ACC112 (cell line): ENCODE data around the gene SELENOT.

Experiments
- H2AFZ ChIP-seq: fragments of 200-600 bp; sonication (generic); one replicate; pipeline ENCODE4 v1.6.0; 2017; ENCODE audit warnings: antibody characterized with exemption, low read length; ENCODE audit not compliant: unreplicated experiment
- H3K27ac ChIP-seq: fragments of 200-600 bp; sonication (generic); 2 replicates; pipeline ENCODE4 v1.5.1; 2014; ENCODE audit warnings: low read depth, mild to moderate bottlenecking, antibody characterized with exemption, low read length, moderate library complexity
- H3K27me3 ChIP-seq: fragments of 200-600 bp; sonication (generic); 2 replicates; pipeline ENCODE4 v1.6.1; 2014; ENCODE audit warnings: mild to moderate bottlenecking, antibody characterized with exemption, low read length, moderate library complexity, mixed read lengths; ENCODE audit not compliant: insufficient read depth
- H3K36me3 ChIP-seq: fragments of 200-600 bp; sonication (generic); 2 replicates; pipeline ENCODE4 v1.6.1; 2016; ENCODE audit warnings: mild to moderate bottlenecking, antibody characterized with exemption, low read length, moderate library complexity, mixed read lengths; ENCODE audit not compliant: insufficient read depth
- H3K4me1 ChIP-seq: fragments of 200-600 bp; sonication (generic); one replicate; pipeline ENCODE4 v1.6.1; 2016; ENCODE audit warnings: low read length, mixed read lengths; ENCODE audit not compliant: insufficient read depth, unreplicated experiment, control insufficient read depth
- H3K4me3 ChIP-seq: fragments of 200-600 bp; sonication (generic); 2 replicates; pipeline ENCODE4 v1.5.1; 2014; ENCODE audit warnings: mild to moderate bottlenecking, low read depth, low read length
- H3K79me2 ChIP-seq: fragments of 200-600 bp; sonication (generic); one replicate; pipeline ENCODE4 v1.6.0; 2016; ENCODE audit warnings: low read length; ENCODE audit not compliant: control insufficient read depth, unreplicated experiment, insufficient read depth

Gene SELENOT

GRCh38 chr3:150603153-150603979 is at the start of gene SELENOT:
TSS of gene SELENOT (plus strand) at chr3:150603321. CDS start at chr3:150603363, 42 bp downstream.
- H3K4me3 ChIP-seq, result peak within 1 kb of the TSS; percentile 96
- peaks cover 3% of the 10 kb centered on the region; the same call in 1 of the 2 replicates for H3K36me3 ChIP-seq
- H2AFZ ChIP-seq, result peak within 1 kb of the TSS; percentile 91
- H3K79me2 ChIP-seq, result peaks cover 73% of the 10 kb centered on the region
- peak within 1 kb of the TSS; percentile 85 for H3K27ac ChIP-seq
- peaks cover 42% of the 10 kb centered on the region for H3K4me1 ChIP-seq
- no peaks in the 10 kb centered on the region for H3K27me3 ChIP-seq

GRCh38 chr3:150555859-150556436 is 47.2 kb upstream of the SELENOT start:
- Histone ChIP-seq H3K27me3 (no peaks in the 10 kb centered on the region), H3K36me3 (peaks cover 34% of the 10 kb centered on the region), H3K27ac (no peak overlapping the region), H3K4me1 (no peaks in the 10 kb centered on the region), H2AFZ (no peak overlapping the region), H3K79me2 (peaks cover 54% of the 10 kb centered on the region), H3K4me3 (no peak overlapping the region)

GRCh38 chr3:150556792-150557191 is 46.3 kb upstream of the SELENOT start:
- H3K36me3 ChIP-seq, result peaks cover 34% of the 10 kb centered on the region

GRCh38 chr3:150557725-150558124 is 45.4 kb upstream of the SELENOT start:
- Histone ChIP-seq H3K4me1 (no peaks in the 10 kb centered on the region), H2AFZ (no peak overlapping the region), H3K4me3 (no peak overlapping the region), H3K27me3 (no peaks in the 10 kb centered on the region), H3K27ac (no peak overlapping the region), H3K79me2 (peaks cover 45% of the 10 kb centered on the region), H3K36me3 (peaks cover 30% of the 10 kb centered on the region)

More at GRCh38 chr3:150556792-150557191, 46.3 kb upstream of the SELENOT start:
- peaks cover 51% of the 10 kb centered on the region for H3K79me2 ChIP-seq
- no peaks in the 10 kb centered on the region for H3K27me3 ChIP-seq
- no peaks in the 10 kb centered on the region for H3K4me1 ChIP-seq
- no peak overlapping the region for H2AFZ ChIP-seq
- no peak overlapping the region for H3K27ac ChIP-seq
- no peak overlapping the region for H3K4me3 ChIP-seq

- H3K27me3 ChIP-seq, result no peaks in the 10 kb centered on the region
- peaks cover 11% of the 10 kb centered on the region for H3K79me2 ChIP-seq
- no peak overlapping the region for H2AFZ ChIP-seq
- H3K4me3 ChIP-seq, result no peak overlapping the region
- no peak overlapping the region for H3K27ac ChIP-seq
- no peaks in the 10 kb centered on the region for H3K4me1 ChIP-seq
- peaks cover 42% of the 10 kb centered on the region for H3K36me3 ChIP-seq
Observed at GRCh38 chr3:150564243-150564642, 38.9 kb upstream of the SELENOT start.

DNA sequence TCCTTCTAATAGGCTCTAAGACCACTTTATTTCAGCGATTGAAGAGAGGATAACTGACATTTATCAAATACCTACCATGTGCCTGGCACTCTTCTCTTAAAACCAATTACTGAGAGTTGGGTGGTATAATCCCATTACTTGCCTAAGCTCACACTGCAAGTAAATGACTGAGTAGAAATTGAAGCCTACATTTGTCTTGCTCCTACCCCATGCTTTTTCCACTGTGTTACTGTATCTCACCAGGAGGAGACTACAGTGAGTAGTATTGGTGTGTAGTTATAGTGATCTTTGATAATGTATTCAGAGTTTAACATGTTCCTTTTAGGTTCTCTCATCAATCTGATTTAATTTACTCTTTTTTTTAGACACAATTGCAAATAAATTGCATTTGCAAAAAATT is 35.8 kb upstream of the SELENOT start:
- Histone ChIP-seq H3K36me3 (peaks cover 48% of the 10 kb centered on the region), H2AFZ (no peak overlapping the region), H3K27me3 (no peaks in the 10 kb centered on the region), H3K79me2 (peaks cover 3% of the 10 kb centered on the region), H3K27ac (no peak overlapping the region), H3K4me1 (no peaks in the 10 kb centered on the region), H3K4me3 (no peak overlapping the region)

DNA sequence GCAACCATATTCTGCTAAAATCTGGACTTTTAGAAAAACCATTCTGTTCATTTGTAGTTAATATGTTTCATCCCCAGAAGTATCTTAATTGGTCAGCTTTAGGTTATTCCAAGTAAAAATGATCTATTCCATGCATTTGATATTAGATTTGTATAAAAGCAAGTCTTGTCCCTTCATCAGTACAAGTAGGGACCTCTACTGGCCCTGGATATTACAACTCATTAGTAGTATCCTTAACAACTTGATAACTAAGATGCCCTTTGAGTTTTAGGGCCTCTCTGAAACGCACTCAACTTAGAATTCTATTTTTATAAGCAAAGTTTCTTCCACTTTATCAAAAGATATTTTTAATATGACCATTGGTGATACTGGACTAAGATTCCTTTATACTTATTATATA is 25.3 kb upstream of the SELENOT start:
- Histone ChIP-seq H3K27ac (no peak overlapping the region), H3K4me3 (no peak overlapping the region), H3K79me2 (peaks cover 4% of the 10 kb centered on the region), H3K4me1 (no peaks in the 10 kb centered on the region), H3K27me3 (no peaks in the 10 kb centered on the region), H3K36me3 (peaks cover 16% of the 10 kb centered on the region), H2AFZ (no peak overlapping the region)

DNA sequence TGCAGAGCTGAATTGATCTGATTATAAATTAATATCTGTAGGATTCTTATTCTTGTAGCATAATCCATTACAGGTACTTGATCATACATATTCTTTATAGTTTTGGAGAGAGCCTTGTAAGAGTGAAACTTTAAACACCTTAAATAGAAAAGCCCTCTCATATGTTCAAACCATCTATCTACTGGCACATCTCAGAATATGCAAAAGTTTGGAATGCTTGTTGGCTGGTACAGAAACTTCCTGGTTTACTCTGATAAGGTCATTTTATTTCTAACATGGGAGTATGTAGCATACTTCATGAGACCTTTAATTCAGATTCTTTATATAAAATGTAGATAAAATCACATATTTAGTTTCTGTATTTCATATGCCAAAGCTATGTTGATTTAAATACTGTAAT is 21.9 kb upstream of the SELENOT start:
- Histone ChIP-seq H3K4me3 (no peak overlapping the region), H3K79me2 (peaks cover 4% of the 10 kb centered on the region), H3K27ac (no peak overlapping the region), H2AFZ (no peak overlapping the region), H3K4me1 (no peaks in the 10 kb centered on the region), H3K27me3 (no peaks in the 10 kb centered on the region), H3K36me3 (peaks cover 31% of the 10 kb centered on the region)

- Histone ChIP-seq H3K27me3 (no peaks in the 10 kb centered on the region), H3K79me2 (peaks cover 4% of the 10 kb centered on the region), H2AFZ (no peak overlapping the region), H3K36me3 (peaks cover 26% of the 10 kb centered on the region), H3K27ac (no peak overlapping the region), H3K4me1 (no peaks in the 10 kb centered on the region), H3K4me3 (no peak overlapping the region)
Observed at GRCh38 chr3:150582620-150583019, 20.5 kb upstream of the SELENOT start.

DNA sequence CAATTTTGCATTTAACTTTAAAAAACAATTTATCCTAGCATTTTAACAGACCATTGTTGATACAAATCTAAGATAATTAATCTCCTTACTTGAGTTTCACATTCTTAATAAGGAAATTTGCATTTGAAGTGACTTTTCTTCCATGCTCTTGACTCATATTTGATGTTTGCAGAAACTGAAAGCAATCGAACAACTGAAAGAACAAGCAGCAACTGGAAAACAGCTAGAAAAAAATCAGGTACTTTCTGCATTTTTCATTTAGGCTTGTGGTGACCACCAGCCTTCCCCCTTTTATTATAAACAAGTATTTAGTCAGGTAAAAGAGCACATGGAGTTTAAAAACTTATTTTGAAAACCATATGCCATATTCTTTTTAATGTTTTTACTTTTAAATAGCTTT is 20.1 kb upstream of the SELENOT start:
- Histone ChIP-seq H3K36me3 (peaks cover 26% of the 10 kb centered on the region), H3K4me3 (no peak overlapping the region), H3K27me3 (no peaks in the 10 kb centered on the region), H3K27ac (no peak overlapping the region), H3K79me2 (peaks cover 4% of the 10 kb centered on the region), H3K4me1 (no peaks in the 10 kb centered on the region), H2AFZ (no peak overlapping the region)
